Progenitor cell of endocrine pancreas (in vitro differentiated cells): ENCODE measurements around the gene MGAT5. TPM values are rescaled to one million over a fixed set of nuclear protein-coding genes. Genes with fewer than 3 reads are reported as not detected.

Experiments used
- DNase-seq: peaks from one replicate; pipeline ENCODE4 v3.0.0; 2021; ENCODE audit warnings: low spot score; ENCODE audit not compliant: unreplicated experiment
- H3K27ac Mint-ChIP-seq: 2 replicates; pipeline ENCODE4 v1.8.0; 2021; ENCODE audit warnings: mild to moderate bottlenecking, moderate library complexity, mixed read lengths
- H3K27me3 Mint-ChIP-seq: 2 replicates; pipeline ENCODE4 v1.8.0; 2021; ENCODE audit warnings: mixed read lengths
- H3K36me3 Mint-ChIP-seq: 2 replicates; pipeline ENCODE4 v1.8.0; 2022; ENCODE audit warnings: mixed read lengths; ENCODE audit not compliant: insufficient read depth
- H3K4me1 Mint-ChIP-seq: 2 replicates; pipeline ENCODE4 v1.8.0; 2021; ENCODE audit warnings: low read depth, mixed read lengths
- H3K4me3 Mint-ChIP-seq: 2 replicates; pipeline ENCODE4 v1.8.0; 2021; ENCODE audit warnings: low read depth, mild to moderate bottlenecking, moderate library complexity, mixed read lengths
- H3K9me3 Mint-ChIP-seq: 2 replicates; pipeline ENCODE4 v1.8.0; 2021; ENCODE audit warnings: low read depth, mixed read lengths
- CTCF ChIP-seq: fragments of 200-600 bp; sonication (generic); IDR thresholded peaks from one replicate; pipeline ENCODE4 v1.5.0; 2021; ENCODE audit warnings: antibody characterized with exemption, mild to moderate bottlenecking; ENCODE audit not compliant: unreplicated experiment
- total RNA-seq: library from RNA; stranded (reverse); gene quantifications from 2 replicates; pipeline ENCODE4 v1.2.1, GENCODE V29; 2021

Gene MGAT5
- total RNA-seq, 1 donor from 2014 or later: 110 TPM

GRCh38 chr2:134457765-134458472, 204.0 kb downstream of the MGAT5 start:
- H3K27me3 Mint-ChIP-seq: no peaks in the 10 kb centered on the region
- H3K9me3 Mint-ChIP-seq: no peaks in the 10 kb centered on the region
- DNase-seq: no peak
- H3K4me3 Mint-ChIP-seq: no peak overlapping the region
- H3K27ac Mint-ChIP-seq: no peak overlapping the region
- H3K4me1 Mint-ChIP-seq: peaks cover 8% of the 10 kb centered on the region
- peaks cover 7% of the 10 kb centered on the region for H3K36me3 Mint-ChIP-seq
- TF ChIP-seq CTCF: no peak

GRCh38 chr2:134458473-134458853, 204.6 kb downstream of the MGAT5 start:
- TF ChIP-seq CTCF: no peak
- H3K27me3 Mint-ChIP-seq: no peaks in the 10 kb centered on the region
- H3K4me1 Mint-ChIP-seq: peaks cover 8% of the 10 kb centered on the region
- no peak overlapping the region for H3K27ac Mint-ChIP-seq
- peaks cover 7% of the 10 kb centered on the region for H3K36me3 Mint-ChIP-seq
- H3K9me3 Mint-ChIP-seq: no peaks in the 10 kb centered on the region
- no peak overlapping the region for H3K4me3 Mint-ChIP-seq
- no peak for DNase-seq

- DNase-seq: no peak
- H3K27me3 Mint-ChIP-seq: no peaks in the 10 kb centered on the region
- no peak overlapping the region for H3K4me3 Mint-ChIP-seq
- no peak overlapping the region for H3K27ac Mint-ChIP-seq
- H3K4me1 Mint-ChIP-seq: peaks cover 8% of the 10 kb centered on the region
- no peaks in the 10 kb centered on the region for H3K9me3 Mint-ChIP-seq
- TF ChIP-seq CTCF: no peak
- peaks cover 7% of the 10 kb centered on the region for H3K36me3 Mint-ChIP-seq
Observed at GRCh38 chr2:134458950-134459349, 205.1 kb downstream of the MGAT5 start.

GRCh38 chr2:134459706-134460406, 206.0 kb downstream of the MGAT5 start:
- no peaks in the 10 kb centered on the region for H3K9me3 Mint-ChIP-seq
- peaks cover 7% of the 10 kb centered on the region for H3K36me3 Mint-ChIP-seq
- H3K4me1 Mint-ChIP-seq: peaks cover 9% of the 10 kb centered on the region
- TF ChIP-seq CTCF: no peak
- H3K27ac Mint-ChIP-seq: no peak overlapping the region
- no peaks in the 10 kb centered on the region for H3K27me3 Mint-ChIP-seq
- DNase-seq: no peak
- H3K4me3 Mint-ChIP-seq: no peak overlapping the region

- Mint-ChIP-seq H3K4me3 (no peak overlapping the region), H3K27me3 (no peaks in the 10 kb centered on the region), H3K36me3 (peaks cover 5% of the 10 kb centered on the region), H3K27ac (no peak overlapping the region), H3K9me3 (no peaks in the 10 kb centered on the region), H3K4me1 (peaks cover 14% of the 10 kb centered on the region)
- peak; percentile 49 for DNase-seq
- TF ChIP-seq CTCF: peak; percentile 77
Observed at GRCh38 chr2:134460583-134460998, 206.7 kb downstream of the MGAT5 start.
